ENCODE measurements around the gene EFTUD2. TPM values are rescaled to one million over a fixed set of nuclear protein-coding genes. Genes with fewer than 3 reads are reported as not detected.

The EFTUD2 gene
- total and polyA plus RNA-seq, 9 of the 15 experiments (the other 6 are each of a cell fraction or from before 2014, with no cell fraction given) = 65.8 to 362 (median 218) TPM

GRCh38 chr17:44928950-44929720 lies 29.9 kb upstream of the EFTUD2 start:
- H3K9me1 ChIP-seq (ENCODE audit: control insufficient read depth, insufficient read depth, low read length) = no peaks in the 10 kb centered on the region
- H3K36me3 ChIP-seq (ENCODE audit: control insufficient read depth, insufficient read depth, low read length) = peaks cover 85% of the 10 kb centered on the region
- H3K4me1 ChIP-seq (replicated peaks in 1 of 2; ENCODE audit: control insufficient read depth in 2 of 2, insufficient read depth in 2 of 2, low read length in 2 of 2) = peaks cover 0 to 8% of the 10 kb centered on the region in 2 experiments; a peak in 1 of 5 replicates
- WGBS (ENCODE audit: insufficient coverage, low coverage, missing lambda C conversion rate) = 79% methylated on average over 4 of the region's 7 CpGs
- DNase-seq (ENCODE audit: extremely low read depth in 1 of 4, low spot score in 3 of 4) = no peak
- no peak overlapping the region for H3K4me3 ChIP-seq
- H3K4me2 ChIP-seq (ENCODE audit: insufficient read depth, low read length) = no peak overlapping the region
- no peaks in the 10 kb centered on the region for H3K27me3 ChIP-seq (ENCODE audit: control insufficient read depth in 2 of 2, insufficient read depth in 2 of 2, low read length in 2 of 2)
- ChIA-PET POLR2A (interaction anchor here (0.6 kb wide), 1 partner anchor 90 kb away, joined by 3 read pairs; no protein-coding TSS in a partner anchor), CTCF (ENCODE audit: low intra/inter-chr PET ratio) (no interaction called here)
- in situ Hi-C loops (cut with MboI) (no loop called here), intact Hi-C loops (cut with micrococcal nuclease) (no loop called here)
- H3K9ac ChIP-seq (ENCODE audit: insufficient read depth in 1 of 2, low read depth in 2 of 2, low read length in 2 of 2) = peak overlapping the region in 1 of 2 experiments; percentile 55; a peak in 1 of 4 replicates
- TF ChIP-seq TBL1XR1 (IDR thresholded peaks at IDR 0.05; ENCODE audit: low read length in 2 of 2) (no peak), RBM25 (IDR thresholded peaks at IDR 0.05; ENCODE audit: low read depth, low read length, severe bottlenecking) (peak; percentile 72)
- H4K20me1 ChIP-seq (replicated peaks; ENCODE audit: control insufficient read depth, insufficient read depth, low read length) = peaks cover 8% of the 10 kb centered on the region
- ATAC-seq = no peak
- no TSS peak for BruUV-seq (replicated peaks)
- no peaks in the 10 kb centered on the region for H3K9me3 ChIP-seq (replicated peaks; ENCODE audit: control insufficient read depth, insufficient read depth, low read depth, low read length)
- H2AFZ ChIP-seq (ENCODE audit: low read depth, low read length) = no peak overlapping the region
- H3K79me2 ChIP-seq (ENCODE audit: control insufficient read depth, insufficient read depth, low read length) = no peaks in the 10 kb centered on the region
- no peak overlapping the region for H3K27ac ChIP-seq (ENCODE audit: extremely low read depth, low read depth, low read length)
- peak; percentile 37 for FAIRE-seq

- H3K36me3 ChIP-seq (ENCODE audit: control insufficient read depth, insufficient read depth, low read length) = peaks cover 75% of the 10 kb centered on the region
- 0 out of 5 replicates have a peak, but pooled peaks cover 0 to 3% of the 10 kb centered on the region in 2 experiments for H3K4me1 ChIP-seq (replicated peaks in 1 of 2; ENCODE audit: control insufficient read depth in 2 of 2, insufficient read depth in 2 of 2, low read length in 2 of 2)
- no peaks in the 10 kb centered on the region for H3K27me3 ChIP-seq (ENCODE audit: control insufficient read depth in 2 of 2, insufficient read depth in 2 of 2, low read length in 2 of 2)
- H3K9ac ChIP-seq (ENCODE audit: insufficient read depth in 1 of 2, low read depth in 2 of 2, low read length in 2 of 2) = no peak overlapping the region
- H3K4me2 ChIP-seq (ENCODE audit: insufficient read depth, low read length) = no peak overlapping the region
- ChIA-PET POLR2A (no interaction called here), CTCF (ENCODE audit: low intra/inter-chr PET ratio) (no interaction called here)
- no peaks in the 10 kb centered on the region for H3K79me2 ChIP-seq (ENCODE audit: control insufficient read depth, insufficient read depth, low read length)
- no peaks in the 10 kb centered on the region for H3K9me3 ChIP-seq (replicated peaks; ENCODE audit: control insufficient read depth, insufficient read depth, low read depth, low read length)
- H3K4me3 ChIP-seq = no peak overlapping the region
- no peaks in the 10 kb centered on the region for H3K9me1 ChIP-seq (ENCODE audit: control insufficient read depth, insufficient read depth, low read length)
- FAIRE-seq = no peak
- ATAC-seq = no peak
- peaks cover 9% of the 10 kb centered on the region for H4K20me1 ChIP-seq (replicated peaks; ENCODE audit: control insufficient read depth, insufficient read depth, low read length)
- no peak overlapping the region for H2AFZ ChIP-seq (ENCODE audit: low read depth, low read length)
- WGBS (ENCODE audit: insufficient coverage, low coverage, missing lambda C conversion rate) = 96% methylated on average over 12 of the region's 15 CpGs
- in situ Hi-C loops (cut with MboI) = no loop called here
- TF ChIP-seq RBFOX2 (IDR thresholded peaks at IDR 0.05; ENCODE audit: low read depth, low read length) (peak; percentile 18; the same call in 1 of the 2 replicates), SMAD1 (IDR thresholded peaks at IDR 0.05; ENCODE audit: low read depth, low read length, partially characterized antibody) (no peak), POLR2G (IDR thresholded peaks at IDR 0.05; ENCODE audit: low read depth, low read length) (peak; percentile 44; the same call in 1 of the 2 replicates), CEBPB (tag; IDR thresholded peaks at IDR 0.05) (no peak)
- H3K27ac ChIP-seq (ENCODE audit: extremely low read depth, low read depth, low read length) = no peak overlapping the region
- DNase-seq (ENCODE audit: extremely low read depth in 1 of 4, low spot score in 3 of 4) = no peak
- BruUV-seq (replicated peaks) = no TSS peak
- intact Hi-C loops (cut with micrococcal nuclease) = no loop called here
These were observed 28.9 kb upstream of the EFTUD2 start for GRCh38 chr17:44928136-44928535.

Data from K562 (cell line).